ENCODE data around the gene KIAA0753. TPM values are rescaled to one million over a fixed set of nuclear protein-coding genes. Genes with fewer than 3 reads are reported as not detected.

Gene KIAA0753
- total and polyA plus RNA-seq, 10 of the 15 experiments (the other 5 are each of a cell fraction or from before 2014, with no cell fraction given) = 2.2 to 15.2 (median 7.7) TPM

GRCh38 chr17:6639586-6640535 lies 650 bp downstream of the KIAA0753 start:
- CTCF ChIA-PET = interaction anchor here (0.5 to 1.5 kb wide), 3 partner anchors 9 to 816 kb away, joined by 3 to 5 read pairs (median 3); no protein-coding TSS in a partner anchor
- Histone ChIP-seq H3K9me3 (replicated peaks; ENCODE audit: control insufficient read depth, insufficient read depth, low read length) (no peaks in the 10 kb centered on the region), H3K27ac (ENCODE audit: control insufficient read depth, insufficient read depth) (peak overlapping the region; percentile 83), H3K4me1 (ENCODE audit: control insufficient read depth, insufficient read depth, low read length) (peaks cover 11% of the 10 kb centered on the region; the same call in 1 of the 2 replicates), H3K4me3 (peak overlapping the region; percentile 87), H3K27me3 (replicated peaks in 1 of 2; ENCODE audit: control insufficient read depth in 2 of 2, insufficient read depth in 2 of 2, low read length in 1 of 2) (no peaks in the 10 kb centered on the region), H3K36me3 (ENCODE audit: control insufficient read depth in 2 of 2, insufficient read depth in 2 of 2, low read length in 1 of 2) (peaks cover 0 to 12% of the 10 kb centered on the region in 2 experiments; a peak in 1 of 4 replicates), H3K79me2 (ENCODE audit: control insufficient read depth, insufficient read depth, low read length) (peaks cover 33% of the 10 kb centered on the region), H2AFZ (ENCODE audit: control insufficient read depth, low read depth, low read length) (peak overlapping the region; percentile 96), H3K9ac (ENCODE audit: control insufficient read depth, insufficient read depth, low read length) (peak overlapping the region; percentile 84), H3K4me2 (ENCODE audit: control insufficient read depth, insufficient read depth) (peak overlapping the region; percentile 88), H4K20me1 (ENCODE audit: control insufficient read depth, insufficient read depth) (no peaks in the 10 kb centered on the region)
- 0% methylated on average over 43 of the region's 67 CpGs for WGBS (ENCODE audit: insufficient coverage, insufficient replicate concordance, low lambda C conversion rate, missing lambda C conversion rate)
- no peak for DNase-seq (ENCODE audit: low read depth, low spot score)
- intact Hi-C loops (cut with micrococcal nuclease; ENCODE audit: unreplicated experiment) = loop anchor here (1.0 kb wide), 1 partner anchor 11 kb away; the partner anchor contains the start of genes C17orf100 and MED31
- SMC1A ChIA-PET (ENCODE audit: uncharacterized antibody, unreplicated experiment) = interaction anchor here (1.0 kb wide), 1 partner anchor 167 kb away, joined by 3 read pairs; no protein-coding TSS in a partner anchor
- BruUV-seq (replicated peaks) = no TSS peak
- POLR2A ChIA-PET = interaction anchor here (0.8 to 1.4 kb wide), 3 partner anchors 10 to 52 kb away, joined by 3 to 4 read pairs (median 3); partner anchors contain the start of genes C17orf100 and MED31
- ATAC-seq = peak; percentile 61
- in situ Hi-C loops (cut with MboI) = no loop called here
- FAIRE-seq = no peak
- RAD21 ChIA-PET (ENCODE audit: unreplicated experiment) = interaction anchor here (0.6 to 1.1 kb wide), 3 partner anchors 11 to 167 kb away, joined by 3 to 4 read pairs (median 3); no protein-coding TSS in a partner anchor
- TF ChIP-seq BHLHE40 (IDR thresholded peaks at IDR 0.05; ENCODE audit: borderline replicate concordance in 1 of 2, low read depth in 2 of 2, low read length in 1 of 2) (no peak), BRCA1 (IDR thresholded peaks at IDR 0.05; ENCODE audit: low read depth, low read length) (no peak), YBX1 (IDR thresholded peaks at IDR 0.05) (no peak), IRF4 (IDR thresholded peaks at IDR 0.05; ENCODE audit: low read depth, low read length) (no peak), PBX3 (IDR thresholded peaks at IDR 0.05; ENCODE audit: insufficient replicate concordance, low read depth, low read length) (no peak), POLR2A (IDR thresholded peaks at IDR 0.05; ENCODE audit: low read depth, low read length) (peak; percentile 22; the same call in 1 of the 2 replicates), ZNF274 (IDR thresholded peaks at IDR 0.05; ENCODE audit: insufficient read depth, insufficient read length) (no peak), ZBTB40 (IDR thresholded peaks at IDR 0.05; ENCODE audit: borderline replicate concordance) (no peak), YY1 (IDR thresholded peaks at IDR 0.05; ENCODE audit: low read depth, low read length) (0 out of 2 replicates have a peak, but pooled peaks have one; percentile 38), JUND (IDR thresholded peaks at IDR 0.05; ENCODE audit: low read depth, low read length) (no peak)
